ENCODE measurements around the gene C10orf71.

The C10orf71 gene

GRCh38 chr10:49375611-49376010 is 76.6 kb downstream of the C10orf71 start:
- TF ChIP-seq ESRRG (CRISPR knock-in tag; IDR thresholded peaks at IDR 0.05) (no peak), ARNTL (CRISPR knock-in tag; IDR thresholded peaks at IDR 0.05; ENCODE audit: borderline replicate concordance, low read depth) (no peak), CSRNP3 (CRISPR knock-in tag; IDR thresholded peaks at IDR 0.05) (no peak), OSR1 (CRISPR knock-in tag; IDR thresholded peaks at IDR 0.05) (no peak), ZFP3 (CRISPR knock-in tag; IDR thresholded peaks at IDR 0.05) (no peak), ZNF70 (CRISPR knock-in tag; IDR thresholded peaks at IDR 0.05) (no peak), TSHZ2 (CRISPR knock-in tag; IDR thresholded peaks at IDR 0.05) (no peak), BACH2 (CRISPR knock-in tag; IDR thresholded peaks at IDR 0.05; ENCODE audit: borderline replicate concordance) (no peak), TCF4 (CRISPR knock-in tag; IDR thresholded peaks at IDR 0.05; ENCODE audit: borderline replicate concordance) (no peak), POU6F1 (CRISPR knock-in tag; IDR thresholded peaks at IDR 0.05; ENCODE audit: borderline replicate concordance, low read depth) (no peak), RARB (CRISPR knock-in tag; IDR thresholded peaks at IDR 0.05) (no peak), ZFP30 (CRISPR knock-in tag; IDR thresholded peaks at IDR 0.05) (no peak), CSDC2 (CRISPR knock-in tag; IDR thresholded peaks at IDR 0.05) (no peak), CREB5 (CRISPR knock-in tag; IDR thresholded peaks at IDR 0.05; ENCODE audit: low read depth) (no peak)

More at GRCh38 chr10:49375611-49376010, 76.6 kb downstream of the C10orf71 start:
- ATAC-seq: no peak

All from SK-N-SH treated with all-trans-retinoic acid at 6 μM for 48 hours (cell line).